Epithelial cell of proximal tubule (primary cell): ENCODE data around the gene SLC12A7. TPM values are rescaled to one million over a fixed set of nuclear protein-coding genes. Genes with fewer than 3 reads are reported as not detected.

Experiments
- DNase-seq: peaks from one replicate; pipeline ENCODE4 v3.0.0-alpha.2; 2011; ENCODE audit warnings: low read depth
- H3K4me3 ChIP-seq: 2 replicates; pipeline ENCODE4 v1.5.1; 2011; ENCODE audit warnings: low read depth, mild to moderate bottlenecking, low read length
- total RNA-seq: library from RNA; depleted of rRNA; stranded (reverse); fragments of >200 nt; gene quantifications from 2 replicates; pipeline ENCODE4 v1.2.3, GENCODE V29; 2015
- TF ChIP-seq, protein P1 (sequence below): conservative IDR thresholded peaks from 2 replicates; pipeline ENCODE4 v1.5.1; 2012; ENCODE audit warnings: low read depth, mild to moderate bottlenecking, low read length

Gene SLC12A7
- total RNA-seq, 1 donor from 2014 or later = 32.8 TPM

DNA sequence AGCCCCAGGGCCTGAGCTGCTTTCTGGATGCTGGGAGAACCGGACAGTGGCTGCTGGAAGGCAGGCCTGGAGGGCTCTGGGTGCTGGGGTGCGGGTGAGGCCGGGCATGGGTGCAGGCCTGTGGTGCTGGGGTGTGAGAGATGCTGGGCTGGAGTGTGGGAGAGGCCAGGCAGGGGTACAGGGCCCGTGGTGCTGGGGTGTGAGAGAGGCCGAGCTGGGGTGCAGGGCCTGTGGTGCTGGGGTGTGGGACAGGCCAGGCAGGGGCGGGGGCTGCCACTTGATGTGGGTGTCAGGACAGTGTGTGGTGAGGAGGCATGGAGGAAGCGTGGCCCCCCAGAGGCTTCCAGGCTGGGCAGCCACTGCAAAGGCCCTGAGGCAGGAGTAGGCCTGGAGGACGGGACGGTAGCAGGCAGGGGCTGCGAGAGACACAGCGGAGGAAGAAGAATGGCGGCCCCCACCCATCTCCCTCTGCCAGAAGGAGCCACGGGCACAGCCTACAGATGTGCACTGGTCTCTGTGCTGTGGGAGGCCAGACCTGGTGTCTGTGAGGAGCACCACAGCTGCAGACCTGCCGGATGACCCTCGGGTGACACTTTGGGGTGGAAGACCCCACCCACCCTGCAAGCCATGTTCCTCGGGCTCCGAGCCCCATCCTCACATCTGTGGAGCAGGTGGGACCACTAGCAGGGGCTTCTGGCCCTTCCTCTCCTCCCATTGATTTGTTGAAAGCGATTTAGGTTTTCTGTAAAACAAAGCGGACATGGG is 94.0 kb downstream of the SLC12A7 start:
- H3K4me3 ChIP-seq = no peak overlapping the region
- no peak for DNase-seq
- TF ChIP-seq, protein P1, sequence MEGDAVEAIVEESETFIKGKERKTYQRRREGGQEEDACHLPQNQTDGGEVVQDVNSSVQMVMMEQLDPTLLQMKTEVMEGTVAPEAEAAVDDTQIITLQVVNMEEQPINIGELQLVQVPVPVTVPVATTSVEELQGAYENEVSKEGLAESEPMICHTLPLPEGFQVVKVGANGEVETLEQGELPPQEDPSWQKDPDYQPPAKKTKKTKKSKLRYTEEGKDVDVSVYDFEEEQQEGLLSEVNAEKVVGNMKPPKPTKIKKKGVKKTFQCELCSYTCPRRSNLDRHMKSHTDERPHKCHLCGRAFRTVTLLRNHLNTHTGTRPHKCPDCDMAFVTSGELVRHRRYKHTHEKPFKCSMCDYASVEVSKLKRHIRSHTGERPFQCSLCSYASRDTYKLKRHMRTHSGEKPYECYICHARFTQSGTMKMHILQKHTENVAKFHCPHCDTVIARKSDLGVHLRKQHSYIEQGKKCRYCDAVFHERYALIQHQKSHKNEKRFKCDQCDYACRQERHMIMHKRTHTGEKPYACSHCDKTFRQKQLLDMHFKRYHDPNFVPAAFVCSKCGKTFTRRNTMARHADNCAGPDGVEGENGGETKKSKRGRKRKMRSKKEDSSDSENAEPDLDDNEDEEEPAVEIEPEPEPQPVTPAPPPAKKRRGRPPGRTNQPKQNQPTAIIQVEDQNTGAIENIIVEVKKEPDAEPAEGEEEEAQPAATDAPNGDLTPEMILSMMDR = no peak

GRCh38 chr5:1017056-1017455 is 94.8 kb downstream of the SLC12A7 start:
- TF ChIP-seq, protein P1 = no peak
- no peak for DNase-seq
- H3K4me3 ChIP-seq = no peak overlapping the region

- no peak overlapping the region for H3K4me3 ChIP-seq
- no peak for DNase-seq
- TF ChIP-seq, protein P1 = no peak
Measured at GRCh38 chr5:1016476-1016875, 95.4 kb downstream of the SLC12A7 start.

- H3K4me3 ChIP-seq = no peak overlapping the region
- TF ChIP-seq, protein P1 = no peak
- DNase-seq = no peak
Measured at GRCh38 chr5:1016036-1016435, 95.8 kb downstream of the SLC12A7 start.

DNA sequence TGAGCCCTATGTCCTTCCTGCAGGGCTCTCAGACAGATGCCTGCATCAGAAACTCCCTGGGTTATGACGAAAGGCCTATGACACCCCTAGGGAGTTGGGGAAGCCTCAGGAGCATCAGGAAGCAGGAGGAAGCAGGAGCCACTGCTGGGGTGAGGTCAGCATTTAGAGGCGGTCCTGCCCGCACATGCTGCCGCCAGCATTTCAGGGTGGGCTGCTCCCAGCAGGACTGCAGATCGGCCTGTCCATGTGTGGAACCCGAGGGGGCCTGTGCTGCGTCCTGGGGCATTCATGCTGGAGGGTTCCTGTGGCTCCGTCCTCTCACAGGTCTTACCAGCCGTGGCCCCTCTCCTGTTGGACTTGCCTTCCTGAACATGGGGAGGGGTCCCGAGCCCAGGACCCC is 96.4 kb downstream of the SLC12A7 start:
- no peak overlapping the region for H3K4me3 ChIP-seq
- TF ChIP-seq, protein P1 = no peak
- no peak for DNase-seq

- TF ChIP-seq, protein P1 = no peak
- H3K4me3 ChIP-seq = no peak overlapping the region
- DNase-seq = no peak
Measured at GRCh38 chr5:1014781-1015221, 97.1 kb downstream of the SLC12A7 start.

GRCh38 chr5:1014346-1014745 is 97.5 kb downstream of the SLC12A7 start:
- TF ChIP-seq, protein P1 = no peak
- H3K4me3 ChIP-seq = no peak overlapping the region
- DNase-seq = no peak
